HG03378 (cell line): ENCODE measurements around the gene LRMDA.

Source experiments
- ATAC-seq: cut with Tn5 transposase; IDR thresholded peaks from one replicate; pipeline ENCODE4 v1.9.1; 2021; ENCODE audit warnings: mild to moderate bottlenecking, moderate library complexity; ENCODE audit not compliant: unreplicated experiment

LRMDA gene

GRCh38 chr10:75959912-75960311, 528.5 kb downstream of the LRMDA start:
- ATAC-seq, result no peak

GRCh38 chr10:75962395-75963061, 531.1 kb downstream of the LRMDA start:
- ATAC-seq, result no peak

- no peak for ATAC-seq
These were observed 536.1 kb downstream of the LRMDA start for GRCh38 chr10:75967491-75967890.

GRCh38 chr10:75969031-75969430, 537.6 kb downstream of the LRMDA start:
- ATAC-seq, result no peak

- no peak for ATAC-seq
These were observed 540.2 kb downstream of the LRMDA start for GRCh38 chr10:75971402-75972211.

GRCh38 chr10:75972491-75973276, 541.3 kb downstream of the LRMDA start:
- ATAC-seq, result no peak

GRCh38 chr10:75974080-75974479, 542.7 kb downstream of the LRMDA start:
- ATAC-seq, result no peak

GRCh38 chr10:75976681-75977080, 545.3 kb downstream of the LRMDA start:
- ATAC-seq, result no peak

GRCh38 chr10:75977139-75977538, 545.7 kb downstream of the LRMDA start:
- no peak for ATAC-seq

GRCh38 chr10:75978213-75978612, 546.8 kb downstream of the LRMDA start:
- ATAC-seq, result no peak

GRCh38 chr10:75980419-75981002, 549.1 kb downstream of the LRMDA start:
- no peak for ATAC-seq

- no peak for ATAC-seq
These were observed 551.4 kb downstream of the LRMDA start for GRCh38 chr10:75982611-75983369.

- no peak for ATAC-seq
These were observed 552.6 kb downstream of the LRMDA start for GRCh38 chr10:75984067-75984466.

- no peak for ATAC-seq
These were observed 556.2 kb downstream of the LRMDA start for GRCh38 chr10:75987616-75988015.

- ATAC-seq, result no peak
These were observed 563.1 kb downstream of the LRMDA start for GRCh38 chr10:75994357-75995040.

GRCh38 chr10:75995041-75995430, 563.6 kb downstream of the LRMDA start:
- ATAC-seq, result no peak

- no peak for ATAC-seq
These were observed 564.3 kb downstream of the LRMDA start for GRCh38 chr10:75995720-75996119.

GRCh38 chr10:75999001-75999400, 567.6 kb downstream of the LRMDA start:
- no peak for ATAC-seq

- ATAC-seq, result no peak
These were observed 568.2 kb downstream of the LRMDA start for GRCh38 chr10:75999515-76000209.
